Measurements from ENCODE around the gene ADGRG6. TPM values are rescaled to one million over a fixed set of nuclear protein-coding genes. Genes with fewer than 3 reads are reported as not detected.
A peak's percentile ranks its signal among the peaks of the same experiment; 100 is the strongest.

The ADGRG6 gene
- total RNA-seq, 1 experiment from 2014 or later, result 30.3 TPM

- H3K36me3 ChIP-seq (ENCODE audit: low read depth), result no peaks in the 10 kb centered on the region
- peaks cover 26% of the 10 kb centered on the region for H3F3A ChIP-seq (ENCODE audit: insufficient read depth, low read depth)
- intact Hi-C loops (cut with micrococcal nuclease; ENCODE audit: unreplicated experiment), result no loop called here
- TF ChIP-seq EZH2 (IDR thresholded peaks at IDR 0.05; ENCODE audit: low read depth), result no peak
- no peak for TF ChIP-seq CTCF (conservative IDR thresholded peaks at IDR 0.05)
- H3K9me2 ChIP-seq (ENCODE audit: insufficient read depth), result no peaks in the 10 kb centered on the region
- H3K27me3 ChIP-seq (ENCODE audit: insufficient read depth, low read depth), result no peaks in the 10 kb centered on the region
- H3K27ac ChIP-seq, result no peak overlapping the region
- H3K79me2 ChIP-seq (ENCODE audit: low read depth), result 0 out of 2 replicates have a peak, but pooled peaks cover 5% of the 10 kb centered on the region
- H3K9me3 ChIP-seq (ENCODE audit: insufficient read depth, low read depth), result peaks cover 6% of the 10 kb centered on the region; the same call in 1 of the 2 replicates
- ChIA-PET POLR2A (ENCODE audit: unreplicated experiment) (no interaction called here), CTCF (no interaction called here)
- H3K4me3 ChIP-seq, result no peak overlapping the region
- no peak overlapping the region for H2AFZ ChIP-seq
- peaks cover 22% of the 10 kb centered on the region for H3K4me1 ChIP-seq (replicated peaks; ENCODE audit: insufficient read depth)
- no peak for DNase-seq
- BruUV-seq (replicated peaks), result no TSS peak
- H4K20me1 ChIP-seq (ENCODE audit: insufficient read depth), result no peaks in the 10 kb centered on the region
- no peak overlapping the region for H3K4me2 ChIP-seq
These were observed 3.6 kb upstream of the ADGRG6 start for GRCh38 chr6:142297996-142298753.

DNA sequence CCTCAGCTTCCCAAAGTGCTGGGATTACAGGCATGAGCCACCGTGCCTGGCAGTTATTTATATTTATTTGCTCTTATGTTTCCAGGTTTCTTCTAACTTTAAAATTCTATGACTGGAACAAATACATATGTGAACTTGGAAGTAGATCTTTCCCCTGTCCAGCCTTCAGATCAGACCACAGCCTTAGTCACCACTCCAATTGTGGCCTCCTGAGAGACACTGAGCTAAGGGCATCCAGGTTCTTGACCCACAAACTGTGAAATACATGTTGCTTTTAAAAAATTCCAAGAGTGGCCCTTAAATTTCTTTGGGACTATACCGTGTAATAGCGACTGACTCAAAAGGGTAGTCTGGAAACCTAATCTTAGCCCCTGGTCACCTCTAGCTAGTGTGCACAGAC, 1.5 kb upstream of the ADGRG6 start:
- no TSS peak for BruUV-seq (replicated peaks)
- DNase-seq, result no peak
- intact Hi-C loops (cut with micrococcal nuclease; ENCODE audit: unreplicated experiment), result loop anchor here (5.0 kb wide), 1 partner anchor 153 kb away; the partner anchor contains the start of genes NMBR and VTA1
- Histone ChIP-seq H3K79me2 (ENCODE audit: low read depth) (peaks cover 21% of the 10 kb centered on the region; the same call in 1 of the 2 replicates), H3K4me1 (replicated peaks; ENCODE audit: insufficient read depth) (peaks cover 41% of the 10 kb centered on the region), H3K9me2 (ENCODE audit: insufficient read depth) (no peaks in the 10 kb centered on the region), H2AFZ (no peak overlapping the region), H3F3A (ENCODE audit: insufficient read depth, low read depth) (peaks cover 26% of the 10 kb centered on the region), H3K4me3 (peak overlapping the region; percentile 88; the same call in 1 of the 2 replicates), H3K4me2 (peak overlapping the region; percentile 85), H3K36me3 (ENCODE audit: low read depth) (no peaks in the 10 kb centered on the region), H3K27me3 (ENCODE audit: insufficient read depth, low read depth) (no peaks in the 10 kb centered on the region), H3K27ac (peak overlapping the region; percentile 78), H4K20me1 (ENCODE audit: insufficient read depth) (no peaks in the 10 kb centered on the region), H3K9me3 (ENCODE audit: insufficient read depth, low read depth) (peaks cover 6% of the 10 kb centered on the region; the same call in 1 of the 2 replicates)
- CTCF ChIA-PET, result interaction anchor here (0.6 to 0.9 kb wide), 2 partner anchors 144 to 1358 kb away, joined by 3 read pairs; no protein-coding TSS in a partner anchor
- TF ChIP-seq EZH2 (IDR thresholded peaks at IDR 0.05; ENCODE audit: low read depth), result no peak
- TF ChIP-seq CTCF (conservative IDR thresholded peaks at IDR 0.05), result no peak
- POLR2A ChIA-PET (ENCODE audit: unreplicated experiment), result interaction anchor here (0.6 to 1.1 kb wide), 3 partner anchors 70 to 107 kb away, joined by 5 to 16 read pairs (median 8); no protein-coding TSS in a partner anchor

DNA sequence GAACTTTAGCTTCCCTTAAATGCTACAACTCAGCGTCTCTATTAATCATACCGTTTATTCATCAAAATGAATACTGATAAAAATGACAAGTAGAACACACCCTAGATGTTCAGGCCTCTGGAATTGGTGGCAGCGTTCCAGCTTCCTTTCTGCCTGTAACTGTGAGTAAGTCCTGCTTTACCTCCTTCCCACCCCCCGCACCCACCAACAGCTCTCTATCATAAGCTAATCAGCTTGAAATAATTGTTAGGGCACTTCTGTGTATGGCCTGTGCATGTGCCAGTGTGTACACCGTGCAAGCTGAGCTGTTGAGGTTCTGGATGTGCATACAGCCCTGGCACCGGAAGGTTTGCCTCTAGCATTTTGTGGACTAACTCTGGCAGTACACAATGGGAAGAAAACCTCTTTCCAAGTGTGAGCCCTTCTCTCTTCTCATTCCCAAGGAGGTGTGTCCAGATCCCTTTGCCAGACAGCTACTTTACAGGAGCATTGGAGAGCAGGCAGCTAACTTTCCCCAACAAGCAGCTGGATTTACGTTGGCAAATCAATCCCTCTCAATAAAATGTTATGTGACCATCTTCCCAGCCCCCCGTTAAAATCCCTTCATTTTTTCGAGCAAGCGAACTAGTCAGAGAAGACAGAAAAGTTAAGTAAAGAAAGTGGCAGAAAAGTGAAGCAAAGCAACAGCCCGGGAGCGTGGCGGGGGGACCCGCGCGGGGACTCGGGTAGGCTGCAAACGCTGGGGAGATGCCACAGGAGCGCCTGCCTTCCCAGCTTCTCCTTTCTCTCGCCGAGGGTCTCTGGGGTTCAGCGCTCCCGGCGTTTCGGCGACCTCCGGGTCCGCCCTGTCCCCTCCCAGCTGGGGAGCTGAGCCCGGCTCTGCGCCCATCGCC, 803 bp upstream of the ADGRG6 start:
- intact Hi-C loops (cut with micrococcal nuclease; ENCODE audit: unreplicated experiment), result loop anchor here (1.0 to 5.0 kb wide), 2 partner anchors 112 to 154 kb away; partner anchors contain the start of genes NMBR and VTA1
- POLR2A ChIA-PET (ENCODE audit: unreplicated experiment), result interaction anchor here (0.6 to 1.1 kb wide), 4 partner anchors 69 to 172 kb away, joined by 3 to 16 read pairs (median 6); no protein-coding TSS in a partner anchor
- H2AFZ ChIP-seq, result peak overlapping the region; percentile 89
- H3F3A ChIP-seq (ENCODE audit: insufficient read depth, low read depth), result peaks cover 26% of the 10 kb centered on the region
- H3K36me3 ChIP-seq (ENCODE audit: low read depth), result no peaks in the 10 kb centered on the region
- H3K79me2 ChIP-seq (ENCODE audit: low read depth), result peaks cover 21% of the 10 kb centered on the region; the same call in 1 of the 2 replicates
- H3K9me2 ChIP-seq (ENCODE audit: insufficient read depth), result no peaks in the 10 kb centered on the region
- peak overlapping the region; percentile 78 for H3K27ac ChIP-seq
- H3K27me3 ChIP-seq (ENCODE audit: insufficient read depth, low read depth), result no peaks in the 10 kb centered on the region
- CTCF ChIA-PET, result interaction anchor here (0.5 to 0.9 kb wide), 5 partner anchors 21 to 1357 kb away, joined by 3 read pairs; no protein-coding TSS in a partner anchor
- H3K4me2 ChIP-seq, result peak overlapping the region; percentile 85
- H4K20me1 ChIP-seq (ENCODE audit: insufficient read depth), result no peaks in the 10 kb centered on the region
- peaks cover 6% of the 10 kb centered on the region; the same call in 1 of the 2 replicates for H3K9me3 ChIP-seq (ENCODE audit: insufficient read depth, low read depth)
- TF ChIP-seq CTCF (conservative IDR thresholded peaks at IDR 0.05), result no peak
- TF ChIP-seq EZH2 (IDR thresholded peaks at IDR 0.05; ENCODE audit: low read depth), result no peak
- TSS peak; percentile 70 for BruUV-seq (replicated peaks)
- peak overlapping the region; percentile 88 for H3K4me3 ChIP-seq
- peak; percentile 71 to 88 for DNase-seq
- peaks cover 41% of the 10 kb centered on the region for H3K4me1 ChIP-seq (replicated peaks; ENCODE audit: insufficient read depth)
